ENCODE results near the gene OR1I1. TPM values are rescaled to one million over a fixed set of nuclear protein-coding genes. Genes with fewer than 3 reads are reported as not detected.
"Not testable (repeated sequence)": the region's sequence is repeated elsewhere in the genome, so short reads cannot be mapped to it uniquely, and the experiment has no call there.

Gene OR1I1
- total RNA-seq, 1 donor from 2014 or later = not detected

DNA sequence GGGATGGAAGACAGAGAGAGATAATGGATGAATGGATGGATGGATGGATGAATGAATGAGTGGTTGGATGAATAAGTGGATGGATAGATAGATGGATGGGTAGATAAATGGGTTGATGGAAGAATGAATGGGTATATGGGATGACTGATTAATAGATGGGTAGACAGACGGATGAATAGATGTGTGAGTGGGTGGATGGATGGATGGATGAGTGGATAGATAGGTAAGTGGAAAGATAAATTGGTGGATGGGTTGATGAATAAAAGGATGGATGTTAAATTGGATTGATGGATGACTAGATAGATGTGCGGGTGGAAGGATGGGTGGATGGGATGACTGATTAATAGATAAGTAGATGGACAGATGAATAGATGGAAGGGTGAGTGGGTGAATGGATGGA lies 31.4 kb upstream of the OR1I1 start:
- Mint-ChIP-seq H3K9me3 (no peaks in the 10 kb centered on the region), H3K27me3 (peaks cover 16% of the 10 kb centered on the region), H3K4me3 (no peak overlapping the region), H3K4me1 (no peaks in the 10 kb centered on the region), H3K27ac (no peak overlapping the region), H3K36me3 (ENCODE audit: low read depth) (no peaks in the 10 kb centered on the region)
- no peak for DNase-seq
- POLR2A ChIA-PET = no interaction called here
- no peak for ATAC-seq (ENCODE audit: low read depth)
- CTCF ChIA-PET = no interaction called here
- intact Hi-C loops (cut with micrococcal nuclease) = no loop called here
- TF ChIP-seq, protein P1, sequence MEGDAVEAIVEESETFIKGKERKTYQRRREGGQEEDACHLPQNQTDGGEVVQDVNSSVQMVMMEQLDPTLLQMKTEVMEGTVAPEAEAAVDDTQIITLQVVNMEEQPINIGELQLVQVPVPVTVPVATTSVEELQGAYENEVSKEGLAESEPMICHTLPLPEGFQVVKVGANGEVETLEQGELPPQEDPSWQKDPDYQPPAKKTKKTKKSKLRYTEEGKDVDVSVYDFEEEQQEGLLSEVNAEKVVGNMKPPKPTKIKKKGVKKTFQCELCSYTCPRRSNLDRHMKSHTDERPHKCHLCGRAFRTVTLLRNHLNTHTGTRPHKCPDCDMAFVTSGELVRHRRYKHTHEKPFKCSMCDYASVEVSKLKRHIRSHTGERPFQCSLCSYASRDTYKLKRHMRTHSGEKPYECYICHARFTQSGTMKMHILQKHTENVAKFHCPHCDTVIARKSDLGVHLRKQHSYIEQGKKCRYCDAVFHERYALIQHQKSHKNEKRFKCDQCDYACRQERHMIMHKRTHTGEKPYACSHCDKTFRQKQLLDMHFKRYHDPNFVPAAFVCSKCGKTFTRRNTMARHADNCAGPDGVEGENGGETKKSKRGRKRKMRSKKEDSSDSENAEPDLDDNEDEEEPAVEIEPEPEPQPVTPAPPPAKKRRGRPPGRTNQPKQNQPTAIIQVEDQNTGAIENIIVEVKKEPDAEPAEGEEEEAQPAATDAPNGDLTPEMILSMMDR (IDR thresholded peaks at IDR 0.05) = no peak

GRCh38 chr19:15062036-15062435 lies 20.0 kb upstream of the OR1I1 start:
- DNase-seq (no peak), ATAC-seq (ENCODE audit: low read depth) (no peak)
- intact Hi-C loops (cut with micrococcal nuclease) = no loop called here
- H3K36me3 Mint-ChIP-seq (ENCODE audit: low read depth) = no peaks in the 10 kb centered on the region
- no peak overlapping the region for H3K4me3 Mint-ChIP-seq
- ChIA-PET POLR2A (no interaction called here), CTCF (no interaction called here)
- TF ChIP-seq, protein P1 (IDR thresholded peaks at IDR 0.05) = no peak
- H3K4me1 Mint-ChIP-seq = no peaks in the 10 kb centered on the region
- peaks cover 38% of the 10 kb centered on the region for H3K27me3 Mint-ChIP-seq
- peaks cover 2% of the 10 kb centered on the region for H3K9me3 Mint-ChIP-seq
- H3K27ac Mint-ChIP-seq = no peak overlapping the region

DNA sequence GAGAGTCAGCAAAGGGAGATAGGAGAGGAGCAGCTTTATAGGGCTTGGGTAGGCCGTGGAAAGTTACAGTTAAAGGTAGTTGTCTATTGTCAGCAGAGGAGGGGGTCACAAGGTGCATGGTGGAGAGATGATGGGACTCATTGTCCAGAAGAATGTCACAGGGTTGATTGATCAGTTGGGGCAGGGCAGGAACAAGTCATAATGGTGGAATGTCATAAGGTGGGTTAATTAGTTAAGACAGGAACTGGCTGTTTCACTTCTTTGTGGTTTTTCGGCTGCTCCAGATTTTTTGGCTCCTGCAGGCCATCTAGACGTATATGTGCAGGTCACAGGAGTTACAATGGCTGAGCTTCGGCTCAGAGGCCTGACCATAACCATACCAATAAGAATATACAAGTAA lies 11.6 kb upstream of the OR1I1 start:
- H3K4me1 Mint-ChIP-seq; H3K36me3 Mint-ChIP-seq (ENCODE audit: low read depth); DNase-seq; intact Hi-C loops (cut with micrococcal nuclease); ATAC-seq (ENCODE audit: low read depth); POLR2A ChIA-PET; H3K9me3 Mint-ChIP-seq; H3K27ac Mint-ChIP-seq; CTCF ChIA-PET; H3K27me3 Mint-ChIP-seq; H3K4me3 Mint-ChIP-seq: not testable (repeated sequence)

GRCh38 chr19:15072930-15073647 lies 8.9 kb upstream of the OR1I1 start:
- Mint-ChIP-seq H3K27ac (no peak overlapping the region), H3K4me3 (no peak overlapping the region), H3K4me1 (no peaks in the 10 kb centered on the region), H3K36me3 (ENCODE audit: low read depth) (no peaks in the 10 kb centered on the region), H3K27me3 (peaks cover 6% of the 10 kb centered on the region), H3K9me3 (no peaks in the 10 kb centered on the region)
- no peak for DNase-seq
- intact Hi-C loops (cut with micrococcal nuclease) = no loop called here
- ATAC-seq (ENCODE audit: low read depth) = no peak
- TF ChIP-seq, protein P1 (IDR thresholded peaks at IDR 0.05) = no peak
- ChIA-PET POLR2A (no interaction called here), CTCF (no interaction called here)

DNA sequence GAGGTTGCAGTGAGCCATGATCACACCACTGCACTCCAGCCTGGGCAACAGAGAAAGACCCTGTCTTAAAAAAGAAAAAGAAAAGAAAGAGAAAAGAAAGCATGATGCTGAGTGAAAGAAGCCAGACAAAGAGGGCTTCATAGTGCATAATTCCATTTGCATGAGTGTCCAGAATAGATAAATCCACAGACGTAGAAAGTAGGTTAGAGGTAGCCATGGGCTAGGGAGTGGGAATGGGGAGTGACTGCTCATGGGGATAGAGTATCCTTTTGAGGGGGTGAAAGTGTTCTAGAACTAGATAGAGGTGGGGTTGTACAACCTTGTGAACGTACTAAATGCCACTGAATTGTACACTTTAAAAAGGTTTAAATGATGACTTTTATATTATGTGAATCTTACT lies 7.6 kb upstream of the OR1I1 start:
- Mint-ChIP-seq H3K4me3 (no peak overlapping the region), H3K27ac (no peak overlapping the region), H3K27me3 (peaks cover 9% of the 10 kb centered on the region), H3K4me1 (no peaks in the 10 kb centered on the region), H3K36me3 (ENCODE audit: low read depth) (no peaks in the 10 kb centered on the region), H3K9me3 (no peaks in the 10 kb centered on the region)
- ATAC-seq (ENCODE audit: low read depth) (no peak), DNase-seq (no peak)
- TF ChIP-seq, protein P1 (IDR thresholded peaks at IDR 0.05) = no peak
- ChIA-PET CTCF (no interaction called here), POLR2A (no interaction called here)
- intact Hi-C loops (cut with micrococcal nuclease) = no loop called here

GRCh38 chr19:15075806-15076205 lies 6.2 kb upstream of the OR1I1 start:
- ChIA-PET CTCF (no interaction called here), POLR2A (no interaction called here)
- H3K4me3 Mint-ChIP-seq = no peak overlapping the region
- TF ChIP-seq, protein P1 (IDR thresholded peaks at IDR 0.05) = no peak
- no peaks in the 10 kb centered on the region for H3K4me1 Mint-ChIP-seq
- H3K36me3 Mint-ChIP-seq (ENCODE audit: low read depth) = no peaks in the 10 kb centered on the region
- DNase-seq (no peak), ATAC-seq (ENCODE audit: low read depth) (no peak)
- no peak overlapping the region for H3K27ac Mint-ChIP-seq
- intact Hi-C loops (cut with micrococcal nuclease) = no loop called here
- H3K9me3 Mint-ChIP-seq = no peaks in the 10 kb centered on the region
- H3K27me3 Mint-ChIP-seq = peaks cover 10% of the 10 kb centered on the region

DNA sequence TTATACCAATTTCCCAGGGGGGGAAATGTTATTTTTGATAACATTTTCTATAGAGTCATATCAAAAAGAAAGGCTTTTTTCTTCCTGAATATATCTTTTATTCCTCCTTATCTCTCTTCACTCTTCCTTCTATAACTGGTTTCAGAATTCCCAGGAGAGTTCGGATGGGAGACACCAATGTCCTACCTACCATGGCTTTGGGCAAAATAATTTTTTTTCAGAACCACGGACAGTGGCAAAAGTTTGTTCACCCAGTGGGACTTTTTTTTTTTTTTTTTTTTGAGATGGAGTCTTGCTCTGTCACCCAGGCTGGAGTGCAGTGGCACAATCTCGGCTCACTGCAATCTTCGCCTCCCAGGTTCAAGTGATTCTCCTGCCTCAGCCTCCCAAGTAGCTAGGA lies 2.0 kb upstream of the OR1I1 start:
- H3K4me3 Mint-ChIP-seq; DNase-seq; H3K27ac Mint-ChIP-seq; ATAC-seq (ENCODE audit: low read depth); H3K36me3 Mint-ChIP-seq (ENCODE audit: low read depth); H3K9me3 Mint-ChIP-seq; intact Hi-C loops (cut with micrococcal nuclease); H3K4me1 Mint-ChIP-seq; CTCF ChIA-PET; POLR2A ChIA-PET: not testable (repeated sequence)
- peaks cover 24% of the 10 kb centered on the region for H3K27me3 Mint-ChIP-seq

Data from activated B cell treated with CpG ODN at 0.5 μM for 24 hours (primary cell).